ENCODE data around the gene PTPN9.

GRCh38 chr15:75493732-75494131 is 85.4 kb downstream of the PTPN9 start:
- TF ChIP-seq EZH2 (IDR thresholded peaks at IDR 0.05; ENCODE audit: insufficient read depth, poor library complexity, severe bottlenecking) (no peak), EZH2phosphoT487 (IDR thresholded peaks at IDR 0.05; ENCODE audit: insufficient read depth, low read depth) (no peak)

All from GM23248 (cell line).